SW480 (cell line): ENCODE data around the gene LRBA.
"Not testable (repeated sequence)": the region's sequence is repeated elsewhere in the genome, so short reads cannot be mapped to it uniquely, and the experiment has no call there.

Experiments used
- DNase-seq: peaks from one replicate; pipeline ENCODE4 v3.0.0-alpha.2; 2016; ENCODE audit warnings: low spot score

The LRBA gene

GRCh38 chr4:150943126-150943525, 72.0 kb downstream of the LRBA start:
- DNase-seq = no peak

GRCh38 chr4:150942539-150942938, 72.5 kb downstream of the LRBA start:
- DNase-seq = no peak

- no peak for DNase-seq
Measured at GRCh38 chr4:150940123-150940522, 75.0 kb downstream of the LRBA start.

GRCh38 chr4:150939530-150939929, 75.6 kb downstream of the LRBA start:
- no peak for DNase-seq

- DNase-seq = no peak
Measured at GRCh38 chr4:150938873-150939499, 76.1 kb downstream of the LRBA start.

- peak; percentile 8 for DNase-seq
Measured at GRCh38 chr4:150938417-150938816, 76.7 kb downstream of the LRBA start.

GRCh38 chr4:150934022-150934421, 81.1 kb downstream of the LRBA start:
- no peak for DNase-seq

GRCh38 chr4:150931796-150932195, 83.3 kb downstream of the LRBA start:
- DNase-seq = no peak

GRCh38 chr4:150931005-150931404, 84.1 kb downstream of the LRBA start:
- DNase-seq = no peak

GRCh38 chr4:150923945-150924344, 91.1 kb downstream of the LRBA start:
- DNase-seq = no peak

- DNase-seq = not testable (repeated sequence)
Measured at GRCh38 chr4:150921486-150921885, 93.6 kb downstream of the LRBA start.

- not testable (repeated sequence) for DNase-seq
Measured at GRCh38 chr4:150918562-150918961, 96.5 kb downstream of the LRBA start.

GRCh38 chr4:150911326-150911725, 103.8 kb downstream of the LRBA start:
- no peak for DNase-seq

GRCh38 chr4:150909116-150909515, 106.0 kb downstream of the LRBA start:
- no peak for DNase-seq

GRCh38 chr4:150906987-150907633, 108.0 kb downstream of the LRBA start:
- DNase-seq = no peak

GRCh38 chr4:150904671-150905070, 110.4 kb downstream of the LRBA start:
- no peak for DNase-seq

GRCh38 chr4:150903603-150904002, 111.5 kb downstream of the LRBA start:
- DNase-seq = no peak

- no peak for DNase-seq
Measured at GRCh38 chr4:150896497-150896896, 118.6 kb downstream of the LRBA start.

- DNase-seq = no peak
Measured at GRCh38 chr4:150890246-150890645, 124.8 kb downstream of the LRBA start.

- DNase-seq = no peak
Measured at GRCh38 chr4:150889306-150889705, 125.8 kb downstream of the LRBA start.

GRCh38 chr4:150888625-150889024, 126.5 kb downstream of the LRBA start:
- DNase-seq = no peak

GRCh38 chr4:150888217-150888616, 126.9 kb downstream of the LRBA start:
- DNase-seq = no peak

- no peak for DNase-seq
Measured at GRCh38 chr4:150886597-150886996, 128.5 kb downstream of the LRBA start.

- DNase-seq = no peak
Measured at GRCh38 chr4:150884625-150885024, 130.5 kb downstream of the LRBA start.
